ENCODE results near the gene CMSS1.

CMSS1 gene

DNA sequence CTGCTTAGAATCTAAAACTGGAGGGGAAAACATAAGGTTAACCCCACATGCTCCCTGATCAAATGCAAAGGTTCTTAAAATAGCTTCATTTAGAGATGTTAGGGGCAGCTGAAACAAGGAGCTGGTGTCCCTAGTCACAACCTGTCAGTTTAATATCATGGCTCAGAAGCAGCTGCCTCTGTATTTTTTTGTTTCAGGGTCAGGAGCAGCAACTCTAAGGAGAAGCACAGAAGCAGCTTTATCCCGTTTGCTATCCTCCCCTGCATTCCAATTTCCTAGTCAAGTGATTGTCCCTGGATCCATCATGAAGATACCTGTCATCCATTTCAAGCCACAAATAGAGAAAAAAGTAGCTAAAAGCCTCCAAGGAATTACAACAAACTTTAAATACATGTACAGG, 292.5 kb downstream of the CMSS1 start:
- Histone ChIP-seq H3K27ac (no peak overlapping the region), H3K9ac (no peak overlapping the region), H3K4me1 (peaks cover 23% of the 10 kb centered on the region), H3K36me3 (ENCODE audit: control insufficient read depth, insufficient read depth, low read length) (no peaks in the 10 kb centered on the region), H3K4me3 (ENCODE audit: low read depth, low read length) (no peak overlapping the region), H3K4me2 (ENCODE audit: low read length) (no peak overlapping the region), H3K9me3 (ENCODE audit: control insufficient read depth, low read length) (no peaks in the 10 kb centered on the region), H2AFZ (no peak overlapping the region), H3K79me2 (no peaks in the 10 kb centered on the region), H3K27me3 (ENCODE audit: control insufficient read depth, insufficient read depth, low read length) (no peaks in the 10 kb centered on the region)
- TF ChIP-seq CTCF (IDR thresholded peaks at IDR 0.05), result no peak

- peaks cover 22% of the 10 kb centered on the region for H3K4me1 ChIP-seq
- H3K4me3 ChIP-seq (ENCODE audit: low read depth, low read length), result no peak overlapping the region
- no peaks in the 10 kb centered on the region for H3K79me2 ChIP-seq
- no peak overlapping the region for H3K9ac ChIP-seq
- no peak overlapping the region for H3K27ac ChIP-seq
- H3K36me3 ChIP-seq (ENCODE audit: control insufficient read depth, insufficient read depth, low read length), result no peaks in the 10 kb centered on the region
- H3K27me3 ChIP-seq (ENCODE audit: control insufficient read depth, insufficient read depth, low read length), result no peaks in the 10 kb centered on the region
- H2AFZ ChIP-seq, result no peak overlapping the region
- no peaks in the 10 kb centered on the region for H3K9me3 ChIP-seq (ENCODE audit: control insufficient read depth, low read length)
- no peak for TF ChIP-seq CTCF (IDR thresholded peaks at IDR 0.05)
- H3K4me2 ChIP-seq (ENCODE audit: low read length), result no peak overlapping the region
These were observed 294.1 kb downstream of the CMSS1 start for GRCh38 chr3:100111728-100112127.

DNA sequence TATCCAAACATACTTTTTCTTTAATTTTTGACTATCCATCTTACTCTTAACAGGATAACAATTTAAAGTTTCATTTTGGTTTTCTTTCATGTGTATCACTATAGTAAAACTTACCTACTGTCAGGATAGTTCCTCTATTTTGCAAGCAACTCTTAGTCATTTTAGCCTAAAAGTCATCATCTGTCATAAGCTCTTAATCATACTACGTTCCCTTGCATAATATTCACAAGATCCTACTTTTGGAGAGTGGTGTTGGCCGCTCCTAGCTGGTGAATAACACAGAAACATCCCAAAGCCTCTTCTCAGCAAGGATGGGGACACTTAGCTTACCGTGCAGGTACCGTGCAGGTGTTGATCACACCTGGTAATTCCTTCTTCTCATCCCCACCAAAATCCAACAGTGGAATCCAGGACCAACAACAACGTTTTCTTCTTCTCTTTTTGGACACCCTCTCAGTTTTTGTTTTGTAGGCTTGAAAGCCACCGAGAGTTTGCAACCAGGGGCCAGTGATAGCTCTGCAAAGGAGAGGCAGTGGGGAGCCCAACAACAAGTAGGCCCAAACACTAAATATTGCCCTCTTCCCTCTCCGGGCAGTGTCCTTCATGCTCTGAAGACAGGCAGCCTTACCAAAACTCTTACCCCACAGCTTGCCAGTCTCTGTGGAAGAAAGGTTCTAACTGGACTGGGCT, 296.2 kb downstream of the CMSS1 start:
- Histone ChIP-seq H3K4me3 (ENCODE audit: low read depth, low read length) (no peak overlapping the region), H3K4me2 (ENCODE audit: low read length) (no peak overlapping the region), H3K4me1 (peaks cover 3% of the 10 kb centered on the region), H3K36me3 (ENCODE audit: control insufficient read depth, insufficient read depth, low read length) (no peaks in the 10 kb centered on the region), H3K9ac (no peak overlapping the region), H3K27ac (no peak overlapping the region), H3K27me3 (ENCODE audit: control insufficient read depth, insufficient read depth, low read length) (no peaks in the 10 kb centered on the region), H3K79me2 (no peaks in the 10 kb centered on the region), H2AFZ (no peak overlapping the region), H3K9me3 (ENCODE audit: control insufficient read depth, low read length) (no peaks in the 10 kb centered on the region)
- no peak for TF ChIP-seq CTCF (IDR thresholded peaks at IDR 0.05)

GRCh38 chr3:100114413-100115030, 296.9 kb downstream of the CMSS1 start, which contains the start of gene FILIP1L:
Gene FILIP1L, minus strand, starts transcription at chr3:100114501.
- Histone ChIP-seq H3K4me1 (peaks cover 3% of the 10 kb centered on the region), H3K9ac (no peak within 1 kb of the TSS), H3K36me3 (ENCODE audit: control insufficient read depth, insufficient read depth, low read length) (no peaks in the 10 kb centered on the region), H3K27ac (no peak within 1 kb of the TSS), H3K27me3 (ENCODE audit: control insufficient read depth, insufficient read depth, low read length) (no peaks in the 10 kb centered on the region), H3K79me2 (no peaks in the 10 kb centered on the region), H3K4me3 (ENCODE audit: low read depth, low read length) (no peak within 1 kb of the TSS), H3K4me2 (ENCODE audit: low read length) (no peak within 1 kb of the TSS), H3K9me3 (ENCODE audit: control insufficient read depth, low read length) (no peaks in the 10 kb centered on the region), H2AFZ (no peak within 1 kb of the TSS)
- no peak for TF ChIP-seq CTCF (IDR thresholded peaks at IDR 0.05)

DNA sequence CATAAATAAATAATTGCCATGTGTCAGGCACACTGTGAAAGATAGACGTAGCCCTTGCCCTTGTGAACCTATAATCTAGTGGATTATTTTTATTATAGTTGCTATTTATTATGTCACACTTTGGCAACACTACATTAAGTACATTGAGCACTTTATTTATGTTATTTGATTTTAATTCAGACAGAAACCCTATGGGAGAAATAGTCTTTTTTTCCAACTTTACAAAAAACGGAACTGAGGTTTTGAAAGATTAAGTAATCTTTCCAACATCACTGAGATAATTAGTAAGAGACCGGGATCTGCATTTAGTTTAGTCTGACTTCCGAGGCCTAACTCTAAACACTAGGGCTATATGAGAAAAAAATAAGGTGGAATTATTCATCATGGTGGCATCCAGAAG, 299.4 kb downstream of the CMSS1 start:
- H3K27ac ChIP-seq, result no peak overlapping the region
- H3K4me3 ChIP-seq (ENCODE audit: low read depth, low read length), result no peak overlapping the region
- H3K4me2 ChIP-seq (ENCODE audit: low read length), result no peak overlapping the region
- H3K9ac ChIP-seq, result no peak overlapping the region
- H3K79me2 ChIP-seq, result no peaks in the 10 kb centered on the region
- H3K36me3 ChIP-seq (ENCODE audit: control insufficient read depth, insufficient read depth, low read length), result no peaks in the 10 kb centered on the region
- no peaks in the 10 kb centered on the region for H3K27me3 ChIP-seq (ENCODE audit: control insufficient read depth, insufficient read depth, low read length)
- H2AFZ ChIP-seq, result no peak overlapping the region
- no peaks in the 10 kb centered on the region for H3K9me3 ChIP-seq (ENCODE audit: control insufficient read depth, low read length)
- TF ChIP-seq CTCF (IDR thresholded peaks at IDR 0.05), result no peak
- H3K4me1 ChIP-seq, result peaks cover 3% of the 10 kb centered on the region
